ENCODE results near the gene KCNK3.

DNA sequence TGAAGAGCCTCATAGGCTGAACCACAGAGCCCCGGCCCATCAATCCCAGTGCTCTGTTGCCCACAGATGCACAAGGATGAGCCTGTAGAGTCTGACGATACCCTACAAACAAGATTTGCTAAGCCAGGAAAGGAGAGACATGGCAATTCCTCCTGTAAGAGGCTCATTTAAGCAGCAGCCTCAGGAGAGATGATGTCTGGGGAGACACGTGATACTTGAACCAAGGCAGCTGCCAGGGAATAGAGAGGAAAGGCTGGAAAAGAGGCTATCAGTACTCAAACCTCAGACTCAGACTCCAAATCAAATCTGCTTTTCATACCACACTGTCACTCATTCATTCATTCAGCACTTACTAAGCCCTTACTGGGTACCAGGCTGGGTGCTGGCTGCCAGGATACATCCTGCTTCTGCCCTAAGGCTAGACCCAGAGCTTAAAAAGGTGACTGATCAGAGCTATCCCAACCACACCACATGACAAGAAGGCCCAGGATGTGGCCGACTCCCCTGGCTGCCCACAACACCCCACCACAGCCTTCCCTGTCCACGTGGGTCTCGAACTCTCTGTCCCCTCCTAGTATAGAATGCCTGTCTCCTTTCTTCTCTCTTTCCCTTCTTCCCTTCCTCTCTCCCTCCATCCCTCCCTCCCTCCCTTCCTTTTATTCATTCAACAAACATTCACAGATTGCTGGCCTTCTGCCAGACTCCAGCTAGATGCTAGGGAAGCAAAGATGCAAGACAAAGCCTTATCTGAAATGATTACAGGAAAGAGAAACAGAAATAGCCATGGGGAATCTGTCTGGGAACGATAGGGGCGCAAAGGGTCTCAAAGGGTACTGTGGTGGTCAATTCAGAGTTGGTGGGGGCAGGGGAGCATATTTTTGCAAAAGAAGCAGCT, 23.4 kb upstream of the KCNK3 start:
- TF ChIP-seq, protein P1, sequence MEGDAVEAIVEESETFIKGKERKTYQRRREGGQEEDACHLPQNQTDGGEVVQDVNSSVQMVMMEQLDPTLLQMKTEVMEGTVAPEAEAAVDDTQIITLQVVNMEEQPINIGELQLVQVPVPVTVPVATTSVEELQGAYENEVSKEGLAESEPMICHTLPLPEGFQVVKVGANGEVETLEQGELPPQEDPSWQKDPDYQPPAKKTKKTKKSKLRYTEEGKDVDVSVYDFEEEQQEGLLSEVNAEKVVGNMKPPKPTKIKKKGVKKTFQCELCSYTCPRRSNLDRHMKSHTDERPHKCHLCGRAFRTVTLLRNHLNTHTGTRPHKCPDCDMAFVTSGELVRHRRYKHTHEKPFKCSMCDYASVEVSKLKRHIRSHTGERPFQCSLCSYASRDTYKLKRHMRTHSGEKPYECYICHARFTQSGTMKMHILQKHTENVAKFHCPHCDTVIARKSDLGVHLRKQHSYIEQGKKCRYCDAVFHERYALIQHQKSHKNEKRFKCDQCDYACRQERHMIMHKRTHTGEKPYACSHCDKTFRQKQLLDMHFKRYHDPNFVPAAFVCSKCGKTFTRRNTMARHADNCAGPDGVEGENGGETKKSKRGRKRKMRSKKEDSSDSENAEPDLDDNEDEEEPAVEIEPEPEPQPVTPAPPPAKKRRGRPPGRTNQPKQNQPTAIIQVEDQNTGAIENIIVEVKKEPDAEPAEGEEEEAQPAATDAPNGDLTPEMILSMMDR (IDR thresholded peaks at IDR 0.05; ENCODE audit: insufficient read depth, low read length): no peak
- no peak for TF ChIP-seq POLR2AphosphoS5 (IDR thresholded peaks at IDR 0.05; ENCODE audit: low read depth)
- TF ChIP-seq, protein P2, sequence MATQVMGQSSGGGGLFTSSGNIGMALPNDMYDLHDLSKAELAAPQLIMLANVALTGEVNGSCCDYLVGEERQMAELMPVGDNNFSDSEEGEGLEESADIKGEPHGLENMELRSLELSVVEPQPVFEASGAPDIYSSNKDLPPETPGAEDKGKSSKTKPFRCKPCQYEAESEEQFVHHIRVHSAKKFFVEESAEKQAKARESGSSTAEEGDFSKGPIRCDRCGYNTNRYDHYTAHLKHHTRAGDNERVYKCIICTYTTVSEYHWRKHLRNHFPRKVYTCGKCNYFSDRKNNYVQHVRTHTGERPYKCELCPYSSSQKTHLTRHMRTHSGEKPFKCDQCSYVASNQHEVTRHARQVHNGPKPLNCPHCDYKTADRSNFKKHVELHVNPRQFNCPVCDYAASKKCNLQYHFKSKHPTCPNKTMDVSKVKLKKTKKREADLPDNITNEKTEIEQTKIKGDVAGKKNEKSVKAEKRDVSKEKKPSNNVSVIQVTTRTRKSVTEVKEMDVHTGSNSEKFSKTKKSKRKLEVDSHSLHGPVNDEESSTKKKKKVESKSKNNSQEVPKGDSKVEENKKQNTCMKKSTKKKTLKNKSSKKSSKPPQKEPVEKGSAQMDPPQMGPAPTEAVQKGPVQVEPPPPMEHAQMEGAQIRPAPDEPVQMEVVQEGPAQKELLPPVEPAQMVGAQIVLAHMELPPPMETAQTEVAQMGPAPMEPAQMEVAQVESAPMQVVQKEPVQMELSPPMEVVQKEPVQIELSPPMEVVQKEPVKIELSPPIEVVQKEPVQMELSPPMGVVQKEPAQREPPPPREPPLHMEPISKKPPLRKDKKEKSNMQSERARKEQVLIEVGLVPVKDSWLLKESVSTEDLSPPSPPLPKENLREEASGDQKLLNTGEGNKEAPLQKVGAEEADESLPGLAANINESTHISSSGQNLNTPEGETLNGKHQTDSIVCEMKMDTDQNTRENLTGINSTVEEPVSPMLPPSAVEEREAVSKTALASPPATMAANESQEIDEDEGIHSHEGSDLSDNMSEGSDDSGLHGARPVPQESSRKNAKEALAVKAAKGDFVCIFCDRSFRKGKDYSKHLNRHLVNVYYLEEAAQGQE (IDR thresholded peaks at IDR 0.05; ENCODE audit: insufficient replicate concordance, low read depth): no peak

Data from HL-60 (cell line).